ENCODE results near the gene GTF2H4. TPM values are rescaled to one million over a fixed set of nuclear protein-coding genes. Genes with fewer than 3 reads are reported as not detected.

Gene GTF2H4
- total and polyA plus RNA-seq, 4 donors: 6.2 to 15.8 (median 12.3) TPM

GRCh38 chr6:30884521-30885480 lies 23.2 kb upstream of the GTF2H4 start:
- no peaks in the 10 kb centered on the region for H3K9me3 ChIP-seq (ENCODE audit: control insufficient read depth in 4 of 4, low read length in 3 of 4)
- H3K9ac ChIP-seq (ENCODE audit: low read depth in 1 of 2, low read length in 2 of 2): no peak overlapping the region
- WGBS: 9% methylated on average over 59 of the region's 59 CpGs
- no peaks in the 10 kb centered on the region for H3K36me3 ChIP-seq (ENCODE audit: control insufficient read depth in 4 of 4, insufficient read depth in 3 of 4, low read depth in 1 of 4, low read length in 3 of 4)
- peaks cover 5 to 17% (median 11%) of the 10 kb centered on the region in 4 donors for H3K4me1 ChIP-seq (ENCODE audit: control insufficient read depth in 4 of 4, insufficient read depth in 4 of 4, low read length in 3 of 4)
- peak overlapping the region; percentile 9 to 14 for H3K27ac ChIP-seq (ENCODE audit: low read depth in 1 of 2, low read length in 2 of 2)
- H3K4me3 ChIP-seq (ENCODE audit: low read depth in 1 of 3, low read length in 3 of 3): peak overlapping the region in 2 of 3 donors; percentile 54 to 76
- no peaks in the 10 kb centered on the region for H3K27me3 ChIP-seq (ENCODE audit: control insufficient read depth in 4 of 4, insufficient read depth in 4 of 4, low read length in 3 of 4)
- DNase-seq (ENCODE audit: low spot score): no peak
- TF ChIP-seq NR2F2 (IDR thresholded peaks at IDR 0.05): no peak
- TF ChIP-seq SP1 (IDR thresholded peaks at IDR 0.05): no peak
- no peak for TF ChIP-seq MAX (IDR thresholded peaks at IDR 0.05)
- TF ChIP-seq EGR1 (IDR thresholded peaks at IDR 0.05; ENCODE audit: low read depth in 2 of 2): no peak
- no peak for TF ChIP-seq CTCF (IDR thresholded peaks at IDR 0.05; ENCODE audit: low read depth, low read length, missing input control)
- TF ChIP-seq HNF4A (conservative IDR thresholded peaks at IDR 0.05): no peak
- TF ChIP-seq GABPA (IDR thresholded peaks at IDR 0.05 in 1 of 2, conservative IDR thresholded peaks at IDR 0.05 in 1 of 2): no peak
- no peak for TF ChIP-seq REST (IDR thresholded peaks at IDR 0.05)
- TF ChIP-seq FOXA2 (IDR thresholded peaks at IDR 0.05): no peak
- TF ChIP-seq RAD21 (IDR thresholded peaks at IDR 0.05): no peak
- TF ChIP-seq FOXA1 (IDR thresholded peaks at IDR 0.05): no peak
- TF ChIP-seq RXRA (IDR thresholded peaks at IDR 0.05): no peak
- TF ChIP-seq ATF3 (IDR thresholded peaks at IDR 0.05): no peak
- TF ChIP-seq JUND (IDR thresholded peaks at IDR 0.05): no peak
- TF ChIP-seq HNF4G (IDR thresholded peaks at IDR 0.05): no peak
- no peak for TF ChIP-seq YY1 (IDR thresholded peaks at IDR 0.05)
- TF ChIP-seq ZBTB33 (IDR thresholded peaks at IDR 0.05): no peak
